HG03196 (cell line): Measurements from ENCODE around the gene KIAA1191.

Experiments used
- ATAC-seq: cut with Tn5 transposase; IDR thresholded peaks from one replicate; pipeline ENCODE4 v1.9.1; 2021; ENCODE audit not compliant: unreplicated experiment

The KIAA1191 gene

GRCh38 chr5:176365351-176366231, 4.0 kb upstream of the KIAA1191 start, which contains the start of gene ARL10:
Gene ARL10, plus strand, starts transcription at chr5:176365487. Its CDS starts 77 bp downstream, at chr5:176365564.
- ATAC-seq: peak; percentile 28

GRCh38 chr5:176364765-176365350, 3.3 kb upstream of the KIAA1191 start:
- ATAC-seq: no peak

GRCh38 chr5:176362233-176362490, 598 bp upstream of the KIAA1191 start:
- ATAC-seq: peak; percentile 8

GRCh38 chr5:176360894-176361436, 599 bp downstream of the KIAA1191 start:
- no peak for ATAC-seq

- ATAC-seq: no peak
These were observed 1.9 kb downstream of the KIAA1191 start for GRCh38 chr5:176359658-176360057.

GRCh38 chr5:176356179-176356566, 5.4 kb downstream of the KIAA1191 start:
- ATAC-seq: no peak

- ATAC-seq: no peak
These were observed 6.0 kb downstream of the KIAA1191 start for GRCh38 chr5:176355400-176356178.

- ATAC-seq: no peak
These were observed 8.0 kb downstream of the KIAA1191 start for GRCh38 chr5:176353533-176353932.

- ATAC-seq: no peak
These were observed 9.3 kb downstream of the KIAA1191 start for GRCh38 chr5:176352116-176352878.

GRCh38 chr5:176350416-176350815, 11.1 kb downstream of the KIAA1191 start:
- no peak for ATAC-seq

- ATAC-seq: no peak
These were observed 18.7 kb downstream of the KIAA1191 start for GRCh38 chr5:176342766-176343458.

- no peak for ATAC-seq
These were observed 19.4 kb downstream of the KIAA1191 start for GRCh38 chr5:176342158-176342483.

- no peak for ATAC-seq
These were observed 20.0 kb downstream of the KIAA1191 start for GRCh38 chr5:176341325-176342157.

- no peak for ATAC-seq
These were observed 22.3 kb downstream of the KIAA1191 start for GRCh38 chr5:176339304-176339703.

GRCh38 chr5:176337913-176338312, 23.7 kb downstream of the KIAA1191 start:
- ATAC-seq: no peak

GRCh38 chr5:176334031-176334770, 27.4 kb downstream of the KIAA1191 start:
- no peak for ATAC-seq

- ATAC-seq: no peak
These were observed 41.0 kb downstream of the KIAA1191 start for GRCh38 chr5:176320577-176320976.

GRCh38 chr5:176319827-176320554, 41.6 kb downstream of the KIAA1191 start:
- no peak for ATAC-seq
